K562 (cell line): ENCODE results near the gene APOM. TPM values are rescaled to one million over a fixed set of nuclear protein-coding genes. Genes with fewer than 3 reads are reported as not detected.
A peak's percentile ranks its signal among the peaks of the same experiment; 100 is the strongest.

Experiments used
- BRCA1 ChIP-seq, 2 experiments: fragments of 450-650 bp in 1 of 2; sonication (generic) in 1 of 2; formaldehyde crosslinking in 1 of 2; IDR thresholded peaks; 2 replicates each; pipeline versions ENCODE4 v1.5.0 to v1.6.1; 2017 to 2020; ENCODE audit warnings: mild to moderate bottlenecking in 1 of 2, missing genetic modification reagents in 1 of 2
- BRD9 ChIP-seq: fragments of 450-650 bp; IDR thresholded peaks from 2 replicates; pipeline ENCODE4 v1.6.1; 2018; ENCODE audit warnings: low read depth; ENCODE audit not compliant: partially characterized antibody
- DNMT1 ChIP-seq: fragments of 450-650 bp; IDR thresholded peaks from 2 replicates; pipeline ENCODE4 v1.6.1; 2016; ENCODE audit warnings: antibody characterized with exemption, mild to moderate bottlenecking
- ERF ChIP-seq: fragments of 450-650 bp; formaldehyde crosslinking; IDR thresholded peaks from 2 replicates; pipeline ENCODE4 v1.4.0; 2020; ENCODE audit warnings: mild to moderate bottlenecking, mixed read lengths
- ESRRA ChIP-seq: fragments of 450-650 bp; IDR thresholded peaks from 2 replicates; pipeline ENCODE4 v1.6.1; 2014; ENCODE audit warnings: low read depth, mild to moderate bottlenecking, moderate library complexity, borderline replicate concordance
- FOXK1 ChIP-seq: sonication (generic); formaldehyde crosslinking; IDR thresholded peaks from 2 replicates; pipeline ENCODE4 v1.8.0; 2022; ENCODE audit warnings: missing genetic modification reagents, mild to moderate bottlenecking, borderline replicate concordance
- IRF2 ChIP-seq: sonication (generic); formaldehyde crosslinking; IDR thresholded peaks from 2 replicates; pipeline ENCODE4 v1.8.1; 2022; ENCODE audit warnings: mild to moderate bottlenecking, missing genetic modification reagents
- PRMT5 ChIP-seq: sonication (generic); formaldehyde crosslinking; IDR thresholded peaks from 2 replicates; pipeline ENCODE4 v1.5.0; 2020; ENCODE audit warnings: missing genetic modification reagents
- RBFOX2 ChIP-seq: fragments of 200-400 bp; formaldehyde crosslinking; IDR thresholded peaks from 2 replicates; pipeline ENCODE4 v1.6.1; 2017; ENCODE audit warnings: low read depth, mild to moderate bottlenecking, low read length, moderate library complexity
- ZNF133 ChIP-seq: fragments of 250-450 bp; sonication (Bioruptor Pico); IDR thresholded peaks from 2 replicates; pipeline ENCODE4 v1.4.0; 2020; ENCODE audit warnings: mild to moderate bottlenecking
- polyA plus RNA-seq, 8 experiments: library from polyadenylated mRNA; depleted of rRNA in 4 of 8; stranded (reverse) in 5 of 8; unstranded in 3 of 8; fragments of >200 nt; fragmentation: Nextera tagmentation in 2 of 8; fragmentation: Illumina TruSeq in 1 of 8; extraction: Ambion mirVana in 2 of 8; extraction: Trizol in 1 of 8; gene quantifications; 2 replicates each; pipeline versions ENCODE4 v1.2.1 to v1.2.3, GENCODE V29; 2011 to 2014; ENCODE audit warnings: inconsistent platforms in 1 of 8, missing spikeins in 1 of 8
- total RNA-seq, 7 experiments: library from RNA; depleted of rRNA in 6 of 7; stranded (reverse); fragments of >200 nt in 6 of 7; fragmentation: Illumina TruSeq in 2 of 7; extraction: Trizol in 2 of 7; gene quantifications; 2 replicates each; pipeline versions ENCODE4 v1.2.1 to v1.2.3, GENCODE V29; 2011 to 2021; ENCODE audit warnings: low replicate concordance in 1 of 7
- TF ChIP-seq, protein P1 (sequence below), 2 experiments: fragments of 450-650 bp; formaldehyde crosslinking in 1 of 2; IDR thresholded peaks; 2 replicates each; pipeline versions ENCODE4 v1.4.0 to v1.6.1; 2014 to 2020; ENCODE audit warnings: mild to moderate bottlenecking in 2 of 2, borderline replicate concordance in 1 of 2, low read depth in 1 of 2
- TF ChIP-seq, protein P2 (sequence below): fragments of 250-450 bp; sonication (Bioruptor Pico); IDR thresholded peaks from 2 replicates; pipeline ENCODE4 v1.4.0; 2020; ENCODE audit warnings: mild to moderate bottlenecking, moderate library complexity
- TF ChIP-seq, protein P3 (sequence below): fragments of 250-450 bp; sonication (Bioruptor Pico); IDR thresholded peaks from 2 replicates; pipeline ENCODE4 v1.4.0; 2020; ENCODE audit warnings: mild to moderate bottlenecking, moderate library complexity

APOM gene
- total and polyA plus RNA-seq, 9 of the 15 experiments (the other 6 are each of a cell fraction or from before 2014, with no cell fraction given) = 5.7 to 24.3 (median 10.4) TPM

DNA sequence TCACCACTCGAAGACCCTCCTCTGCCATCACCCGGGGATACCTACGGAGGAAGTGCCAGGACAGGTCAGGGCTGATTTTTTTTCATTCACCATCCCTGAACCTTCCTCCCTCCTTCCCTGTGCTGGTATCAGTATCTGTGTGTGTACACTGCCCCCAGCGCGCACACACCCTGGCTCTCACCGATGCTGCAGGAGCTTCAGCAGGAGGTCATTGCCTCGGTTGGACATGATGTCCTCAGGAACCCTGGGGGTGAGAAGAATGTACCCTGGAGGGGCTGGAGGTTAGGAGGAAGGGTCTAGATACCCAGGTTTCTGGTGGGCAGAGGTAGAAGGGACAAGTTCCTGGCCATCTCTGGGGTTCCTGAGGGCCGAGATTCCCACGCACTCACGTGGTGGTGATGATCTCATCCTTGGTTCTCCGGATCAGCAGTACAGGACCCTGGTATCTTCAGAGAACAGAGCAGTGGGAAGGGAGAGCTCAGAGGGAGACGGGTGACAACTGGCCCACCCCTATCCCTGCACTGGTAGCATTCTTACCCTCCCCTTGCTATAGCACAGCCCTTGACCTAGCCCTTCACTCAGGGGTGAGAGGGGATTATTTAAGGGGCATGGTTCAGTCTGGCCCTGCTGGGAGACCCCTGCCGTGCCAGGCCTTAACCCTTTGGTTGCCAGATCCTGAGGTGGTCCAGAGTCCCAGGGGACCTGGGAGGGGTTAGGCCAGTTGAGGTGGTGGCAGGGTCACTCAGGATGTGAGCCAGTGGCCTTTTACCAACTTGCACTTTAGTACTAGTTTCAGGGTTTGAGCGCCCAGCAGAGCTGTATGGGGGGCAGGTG lies 32.4 kb downstream of the APOM start (continued):
- TF ChIP-seq, protein P1, sequence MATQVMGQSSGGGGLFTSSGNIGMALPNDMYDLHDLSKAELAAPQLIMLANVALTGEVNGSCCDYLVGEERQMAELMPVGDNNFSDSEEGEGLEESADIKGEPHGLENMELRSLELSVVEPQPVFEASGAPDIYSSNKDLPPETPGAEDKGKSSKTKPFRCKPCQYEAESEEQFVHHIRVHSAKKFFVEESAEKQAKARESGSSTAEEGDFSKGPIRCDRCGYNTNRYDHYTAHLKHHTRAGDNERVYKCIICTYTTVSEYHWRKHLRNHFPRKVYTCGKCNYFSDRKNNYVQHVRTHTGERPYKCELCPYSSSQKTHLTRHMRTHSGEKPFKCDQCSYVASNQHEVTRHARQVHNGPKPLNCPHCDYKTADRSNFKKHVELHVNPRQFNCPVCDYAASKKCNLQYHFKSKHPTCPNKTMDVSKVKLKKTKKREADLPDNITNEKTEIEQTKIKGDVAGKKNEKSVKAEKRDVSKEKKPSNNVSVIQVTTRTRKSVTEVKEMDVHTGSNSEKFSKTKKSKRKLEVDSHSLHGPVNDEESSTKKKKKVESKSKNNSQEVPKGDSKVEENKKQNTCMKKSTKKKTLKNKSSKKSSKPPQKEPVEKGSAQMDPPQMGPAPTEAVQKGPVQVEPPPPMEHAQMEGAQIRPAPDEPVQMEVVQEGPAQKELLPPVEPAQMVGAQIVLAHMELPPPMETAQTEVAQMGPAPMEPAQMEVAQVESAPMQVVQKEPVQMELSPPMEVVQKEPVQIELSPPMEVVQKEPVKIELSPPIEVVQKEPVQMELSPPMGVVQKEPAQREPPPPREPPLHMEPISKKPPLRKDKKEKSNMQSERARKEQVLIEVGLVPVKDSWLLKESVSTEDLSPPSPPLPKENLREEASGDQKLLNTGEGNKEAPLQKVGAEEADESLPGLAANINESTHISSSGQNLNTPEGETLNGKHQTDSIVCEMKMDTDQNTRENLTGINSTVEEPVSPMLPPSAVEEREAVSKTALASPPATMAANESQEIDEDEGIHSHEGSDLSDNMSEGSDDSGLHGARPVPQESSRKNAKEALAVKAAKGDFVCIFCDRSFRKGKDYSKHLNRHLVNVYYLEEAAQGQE (IDR thresholded peaks at IDR 0.05; ENCODE audit: borderline replicate concordance) = no peak
- TF ChIP-seq, protein P1 (CRISPR knock-in tag; IDR thresholded peaks at IDR 0.05; ENCODE audit: low read depth) = no peak
- TF ChIP-seq BRD9 = no peak
- no peak for TF ChIP-seq DNMT1
- peak; percentile 40; the same call in 1 of the 2 replicates for TF ChIP-seq FOXK1 (CRISPR knock-in tag)
- peak; percentile 29; the same call in 1 of the 2 replicates for TF ChIP-seq PRMT5 (CRISPR knock-in tag)
- TF ChIP-seq IRF2 (CRISPR knock-in tag) = 0 out of 2 replicates have a peak, but pooled peaks have one; percentile 22
- TF ChIP-seq, protein P2, sequence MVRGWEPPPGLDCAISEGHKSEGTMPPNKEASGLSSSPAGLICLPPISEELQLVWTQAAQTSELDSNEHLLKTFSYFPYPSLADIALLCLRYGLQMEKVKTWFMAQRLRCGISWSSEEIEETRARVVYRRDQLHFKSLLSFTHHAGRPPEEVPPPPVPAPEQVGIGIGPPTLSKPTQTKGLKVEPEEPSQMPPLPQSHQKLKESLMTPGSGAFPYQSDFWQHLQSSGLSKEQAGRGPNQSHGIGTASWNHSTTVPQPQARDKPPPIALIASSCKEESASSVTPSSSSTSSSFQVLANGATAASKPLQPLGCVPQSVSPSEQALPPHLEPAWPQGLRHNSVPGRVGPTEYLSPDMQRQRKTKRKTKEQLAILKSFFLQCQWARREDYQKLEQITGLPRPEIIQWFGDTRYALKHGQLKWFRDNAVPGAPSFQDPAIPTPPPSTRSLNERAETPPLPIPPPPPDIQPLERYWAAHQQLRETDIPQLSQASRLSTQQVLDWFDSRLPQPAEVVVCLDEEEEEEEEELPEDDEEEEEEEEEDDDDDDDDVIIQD = no peak
- TF ChIP-seq ERF (CRISPR knock-in tag) = 0 out of 2 replicates have a peak, but pooled peaks have one; percentile 9
- no peak for TF ChIP-seq ESRRA
- 0 out of 2 replicates have a peak, but pooled peaks have one; percentile 36 for TF ChIP-seq RBFOX2
- TF ChIP-seq ZNF133 (CRISPR knock-in tag) = no peak
- TF ChIP-seq, protein P3, sequence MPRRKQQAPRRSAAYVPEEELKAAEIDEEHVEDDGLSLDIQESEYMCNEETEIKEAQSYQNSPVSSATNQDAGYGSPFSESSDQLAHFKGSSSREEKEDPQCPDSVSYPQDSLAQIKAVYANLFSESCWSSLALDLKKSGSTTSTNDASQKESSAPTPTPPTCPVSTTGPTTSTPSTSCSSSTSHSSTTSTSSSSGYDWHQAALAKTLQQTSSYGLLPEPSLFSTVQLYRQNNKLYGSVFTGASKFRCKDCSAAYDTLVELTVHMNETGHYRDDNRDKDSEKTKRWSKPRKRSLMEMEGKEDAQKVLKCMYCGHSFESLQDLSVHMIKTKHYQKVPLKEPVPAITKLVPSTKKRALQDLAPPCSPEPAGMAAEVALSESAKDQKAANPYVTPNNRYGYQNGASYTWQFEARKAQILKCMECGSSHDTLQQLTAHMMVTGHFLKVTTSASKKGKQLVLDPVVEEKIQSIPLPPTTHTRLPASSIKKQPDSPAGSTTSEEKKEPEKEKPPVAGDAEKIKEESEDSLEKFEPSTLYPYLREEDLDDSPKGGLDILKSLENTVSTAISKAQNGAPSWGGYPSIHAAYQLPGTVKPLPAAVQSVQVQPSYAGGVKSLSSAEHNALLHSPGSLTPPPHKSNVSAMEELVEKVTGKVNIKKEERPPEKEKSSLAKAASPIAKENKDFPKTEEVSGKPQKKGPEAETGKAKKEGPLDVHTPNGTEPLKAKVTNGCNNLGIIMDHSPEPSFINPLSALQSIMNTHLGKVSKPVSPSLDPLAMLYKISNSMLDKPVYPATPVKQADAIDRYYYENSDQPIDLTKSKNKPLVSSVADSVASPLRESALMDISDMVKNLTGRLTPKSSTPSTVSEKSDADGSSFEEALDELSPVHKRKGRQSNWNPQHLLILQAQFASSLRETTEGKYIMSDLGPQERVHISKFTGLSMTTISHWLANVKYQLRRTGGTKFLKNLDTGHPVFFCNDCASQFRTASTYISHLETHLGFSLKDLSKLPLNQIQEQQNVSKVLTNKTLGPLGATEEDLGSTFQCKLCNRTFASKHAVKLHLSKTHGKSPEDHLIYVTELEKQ = no peak
- TF ChIP-seq BRCA1 (IDR thresholded peaks at IDR 0.05) = no peak
- TF ChIP-seq BRCA1 (CRISPR knock-in tag; IDR thresholded peaks at IDR 0.05) = 0 out of 2 replicates have a peak, but pooled peaks have one; percentile 78
